BLaER1 treated with 17β-estradiol and CSF1 and Interleukin-3, amounts not matched to agents 10 nM and 100 nM (cell line): ENCODE results near the gene PPP2R3B.

ENCODE experiments used
- H3K27ac ChIP-seq, 11 experiments: shearing (Covaris generic); formaldehyde crosslinking; 2 replicates each; pipeline ENCODE4 v1.8.1; 2022
- H3K27me3 ChIP-seq, 11 experiments: shearing (Covaris generic); formaldehyde crosslinking; 2 replicates each; pipeline ENCODE4 v1.8.1; 2022
- H3K36me3 ChIP-seq, 11 experiments: shearing (Covaris generic); formaldehyde crosslinking; 2 replicates each; pipeline ENCODE4 v1.8.1; 2022
- H3K4me1 ChIP-seq, 10 experiments: shearing (Covaris generic); formaldehyde crosslinking; 2 replicates each; pipeline ENCODE4 v1.8.1; 2022
- H3K4me2 ChIP-seq, 11 experiments: shearing (Covaris generic); formaldehyde crosslinking; 2 replicates each; pipeline ENCODE4 v1.8.1; 2022
- H3K4me3 ChIP-seq, 10 experiments: shearing (Covaris generic); formaldehyde crosslinking; 2 replicates each; pipeline ENCODE4 v1.8.1; 2022
- H3K9ac ChIP-seq, 11 experiments: shearing (Covaris generic); formaldehyde crosslinking; 2 replicates each; pipeline ENCODE4 v1.8.1; 2022
- H3K9me3 ChIP-seq, 11 experiments: shearing (Covaris generic); formaldehyde crosslinking; replicated peaks in 1 of 11; 2 replicates each; pipeline ENCODE4 v1.8.1; 2022
- H4K20me1 ChIP-seq, 11 experiments: shearing (Covaris generic); formaldehyde crosslinking; 2 replicates each; pipeline ENCODE4 v1.8.1; 2022
- Cebpa-rat ChIP-seq, 11 experiments: shearing (Covaris generic); IDR thresholded peaks; 2 replicates each; pipeline ENCODE4 v1.8.1; 2022

PPP2R3B gene

GRCh38 chrX:370244-370962, 16.3 kb downstream of the PPP2R3B start:
- no peak for TF ChIP-seq Cebpa-rat (IDR thresholded peaks at IDR 0.05)
- Histone ChIP-seq H3K27me3 (peaks cover 48 to 58% (median 52%) of the 10 kb centered on the region in 11 experiments), H3K9ac (peak overlapping the region in 6 of 11 experiments; percentile 9 to 74 (median 32); a peak in 7 of 22 replicates), H3K4me3 (peak overlapping the region in 1 of 10 experiments; percentile 14; a peak in 2 of 20 replicates), H3K36me3 (no peaks in the 10 kb centered on the region), H3K27ac (peak overlapping the region in 2 of 11 experiments; percentile 5 to 78; a peak in 1 of 22 replicates), H4K20me1 (peaks cover 35 to 72% (median 61%) of the 10 kb centered on the region in 11 experiments), H3K9me3 (peaks cover 0 to 5% (median 0%) of the 10 kb centered on the region in 11 experiments; a peak in 1 of 22 replicates), H3K4me1 (peaks cover 45 to 85% (median 82%) of the 10 kb centered on the region in 10 experiments), H3K4me2 (peak overlapping the region; percentile 41 to 97 (median 95); a peak in 20 of 22 replicates)

- H3K4me2 ChIP-seq, result peak overlapping the region; percentile 41 to 97 (median 95); a peak in 21 of 22 replicates
- H3K27ac ChIP-seq, result peak overlapping the region in 5 of 11 experiments; percentile 43 to 80 (median 78); a peak in 8 of 22 replicates
Observed at GRCh38 chrX:369563-370101, 17.1 kb downstream of the PPP2R3B start.

GRCh38 chrX:368811-369562, 17.7 kb downstream of the PPP2R3B start:
- peak overlapping the region; percentile 41 to 97 (median 95) for H3K4me2 ChIP-seq
- H3K36me3 ChIP-seq, result peaks cover 2 to 4% (median 3%) of the 10 kb centered on the region in 11 experiments; a peak in 19 of 22 replicates
- H3K4me3 ChIP-seq, result peak overlapping the region in 4 of 10 experiments; percentile 5 to 42 (median 24); a peak in 5 of 20 replicates
- peak overlapping the region in 10 of 11 experiments; percentile 28 to 74 (median 54); a peak in 18 of 22 replicates for H3K9ac ChIP-seq
- peaks cover 21 to 58% (median 47%) of the 10 kb centered on the region in 11 experiments for H4K20me1 ChIP-seq
- peak overlapping the region in 9 of 11 experiments; percentile 38 to 80 (median 63); a peak in 18 of 22 replicates for H3K27ac ChIP-seq
- peaks cover 34 to 44% (median 38%) of the 10 kb centered on the region in 11 experiments for H3K27me3 ChIP-seq
- H3K9me3 ChIP-seq, result peaks cover 3 to 9% (median 4%) of the 10 kb centered on the region in 11 experiments
- peaks cover 38 to 71% (median 68%) of the 10 kb centered on the region in 10 experiments for H3K4me1 ChIP-seq
- no peak for TF ChIP-seq Cebpa-rat (IDR thresholded peaks at IDR 0.05)

More at GRCh38 chrX:369563-370101, 17.1 kb downstream of the PPP2R3B start:
- H3K27me3 ChIP-seq, result peaks cover 41 to 50% (median 45%) of the 10 kb centered on the region in 11 experiments
- H3K4me3 ChIP-seq, result peak overlapping the region in 1 of 10 experiments; percentile 14; a peak in 2 of 20 replicates
- H3K9me3 ChIP-seq, result peaks cover 0 to 5% (median 0%) of the 10 kb centered on the region in 11 experiments; a peak in 1 of 22 replicates
- no peaks in the 10 kb centered on the region for H3K36me3 ChIP-seq
- peak overlapping the region in 5 of 11 experiments; percentile 35 to 74 (median 66); a peak in 8 of 22 replicates for H3K9ac ChIP-seq
- no peak for TF ChIP-seq Cebpa-rat (IDR thresholded peaks at IDR 0.05)
- H4K20me1 ChIP-seq, result peaks cover 28 to 64% (median 53%) of the 10 kb centered on the region in 11 experiments
- peaks cover 45 to 78% (median 74%) of the 10 kb centered on the region in 10 experiments for H3K4me1 ChIP-seq

GRCh38 chrX:367866-368265, 18.8 kb downstream of the PPP2R3B start:
- peak overlapping the region in 6 of 11 experiments; percentile 11 to 80 (median 57); a peak in 9 of 22 replicates for H3K27ac ChIP-seq
- H3K27me3 ChIP-seq, result peaks cover 23 to 32% (median 27%) of the 10 kb centered on the region in 11 experiments
- TF ChIP-seq Cebpa-rat (IDR thresholded peaks at IDR 0.05), result no peak
- peaks cover 4 to 15% (median 11%) of the 10 kb centered on the region in 11 experiments; a peak in 19 of 22 replicates for H3K36me3 ChIP-seq
- peak overlapping the region in 4 of 11 experiments; percentile 60 to 71 (median 67); a peak in 9 of 22 replicates for H3K9ac ChIP-seq
- H3K4me2 ChIP-seq, result peak overlapping the region in 10 of 11 experiments; percentile 66 to 97 (median 95); a peak in 16 of 22 replicates
- H3K4me1 ChIP-seq, result peaks cover 27 to 60% (median 56%) of the 10 kb centered on the region in 10 experiments
- no peak overlapping the region for H3K4me3 ChIP-seq
- peaks cover 14 to 20% (median 16%) of the 10 kb centered on the region in 11 experiments for H3K9me3 ChIP-seq
- peaks cover 10 to 47% (median 36%) of the 10 kb centered on the region in 11 experiments; a peak in 20 of 22 replicates for H4K20me1 ChIP-seq

GRCh38 chrX:367349-367748, 19.4 kb downstream of the PPP2R3B start:
- Histone ChIP-seq H3K9ac (peak overlapping the region in 3 of 11 experiments; percentile 60 to 71 (median 68); a peak in 3 of 22 replicates), H3K27ac (peak overlapping the region in 5 of 11 experiments; percentile 11 to 80 (median 71); a peak in 6 of 22 replicates), H3K4me3 (no peak overlapping the region), H3K27me3 (peaks cover 18 to 27% (median 22%) of the 10 kb centered on the region in 11 experiments), H4K20me1 (peaks cover 5 to 41% (median 31%) of the 10 kb centered on the region in 11 experiments; a peak in 20 of 22 replicates), H3K36me3 (peaks cover 4 to 20% (median 11%) of the 10 kb centered on the region in 11 experiments; a peak in 19 of 22 replicates), H3K4me2 (peak overlapping the region in 7 of 11 experiments; percentile 94 to 97 (median 95); a peak in 12 of 22 replicates), H3K9me3 (peaks cover 19 to 26% (median 21%) of the 10 kb centered on the region in 11 experiments), H3K4me1 (peaks cover 24 to 55% (median 51%) of the 10 kb centered on the region in 10 experiments)
- TF ChIP-seq Cebpa-rat (IDR thresholded peaks at IDR 0.05), result no peak

GRCh38 chrX:363621-364375, 22.9 kb downstream of the PPP2R3B start:
- H4K20me1 ChIP-seq, result peaks cover 0 to 10% (median 0%) of the 10 kb centered on the region in 11 experiments; a peak in 1 of 22 replicates

GRCh38 chrX:362937-363620, 23.6 kb downstream of the PPP2R3B start:
- H3K9me3 ChIP-seq, result peaks cover 54 to 65% (median 56%) of the 10 kb centered on the region in 11 experiments
- peaks cover 3 to 17% (median 13%) of the 10 kb centered on the region in 10 experiments for H3K4me1 ChIP-seq
- H4K20me1 ChIP-seq, result peaks cover 0 to 3% (median 0%) of the 10 kb centered on the region in 11 experiments; a peak in 1 of 22 replicates
- no peak overlapping the region for H3K27ac ChIP-seq
- H3K36me3 ChIP-seq, result peaks cover 32 to 58% (median 46%) of the 10 kb centered on the region in 11 experiments
- no peak overlapping the region for H3K4me2 ChIP-seq
- no peak for TF ChIP-seq Cebpa-rat (IDR thresholded peaks at IDR 0.05)
- H3K4me3 ChIP-seq, result no peak overlapping the region
- H3K9ac ChIP-seq, result no peak overlapping the region
- no peaks in the 10 kb centered on the region for H3K27me3 ChIP-seq

More at GRCh38 chrX:363621-364375, 22.9 kb downstream of the PPP2R3B start:
- Histone ChIP-seq H3K4me2 (no peak overlapping the region), H3K36me3 (peaks cover 32 to 55% (median 46%) of the 10 kb centered on the region in 11 experiments), H3K9ac (no peak overlapping the region), H3K27ac (no peak overlapping the region), H3K4me1 (peaks cover 9 to 19% (median 16%) of the 10 kb centered on the region in 10 experiments), H3K4me3 (no peak overlapping the region), H3K9me3 (peaks cover 53 to 61% (median 56%) of the 10 kb centered on the region in 11 experiments), H3K27me3 (no peaks in the 10 kb centered on the region)
- no peak for TF ChIP-seq Cebpa-rat (IDR thresholded peaks at IDR 0.05)
